HCT116 (cell line): ENCODE measurements around the gene NANOS2. TPM values are rescaled to one million over a fixed set of nuclear protein-coding genes. Genes with fewer than 3 reads are reported as not detected.

ENCODE experiments used
- ATAC-seq: fragments of 200-7000 bp; cut with Tn5 transposase; 2 replicates; pipeline ENCODE4 v1.9.1; 2020; ENCODE audit warnings: mild to moderate bottlenecking, moderate library complexity
- BruUV-seq: library from RNA; stranded (reverse); fragments of 400-500 nt; replicated peaks from 2 replicates; lab custom pipeline; 2021; lab: Mats Ljungman, UMichigan
- CTCF ChIA-PET: fragments of 300-600 bp; sonication (Branson Sonifier 250); formaldehyde crosslinking; loops from one replicate; lab custom pipeline; 2021; ENCODE audit warnings: antibody characterized with exemption; lab: Charles Lee
- POLR2A ChIA-PET: fragments of 300-600, 350-600 bp; sonication (Branson Sonifier 250); formaldehyde crosslinking; loops from one replicate; lab custom pipeline; 2021; ENCODE audit warnings: antibody characterized with exemption; lab: Charles Lee
- RAD21 ChIA-PET, 2 experiments: fragments of 300-600 bp; sonication (Branson Sonifier 250); formaldehyde crosslinking; loops; one replicate each; lab custom pipeline; 2023; ENCODE audit warnings: low total read pairs in 2 of 2; ENCODE audit not compliant: uncharacterized antibody in 2 of 2, unreplicated experiment in 2 of 2, low non-redundant PET in 1 of 2; lab: Charles Lee
- DNase-seq: peaks from one replicate; pipeline ENCODE4 v3.0.0-alpha.2; 2010; ENCODE audit warnings: low read depth, low spot score
- H2AFZ ChIP-seq: fragments of 200-600 bp; shearing (Covaris generic), sonication (generic); 2 replicates; pipeline ENCODE4 v1.6.1; 2017; ENCODE audit warnings: low read depth, mixed run types, mixed read lengths, antibody characterized with exemption, low read length; ENCODE audit not compliant: poor library complexity, severe bottlenecking
- H3K27ac ChIP-seq: 2 replicates; pipeline ENCODE4 v1.5.1; 2012; ENCODE audit warnings: low read depth, low read length
- H3K27me3 ChIP-seq: fragments of 200-600 bp; sonication (generic); 2 replicates; pipeline ENCODE4 v1.6.1; 2016; ENCODE audit warnings: mixed run types, low read length, mixed read lengths; ENCODE audit not compliant: insufficient read depth
- H3K36me3 ChIP-seq, 2 experiments: fragments of 200-500 bp in 1 of 2; fragments of 200-600 bp in 1 of 2; sonication (Bioruptor generic) in 1 of 2; sonication (generic) in 1 of 2; 2 replicates each; pipeline versions ENCODE4 v1.5.1 to v1.6.1; 2014 to 2016; ENCODE audit warnings: low read length in 2 of 2, inconsistent platforms in 1 of 2, mixed read lengths in 1 of 2, mixed run types in 1 of 2; ENCODE audit not compliant: insufficient read depth in 2 of 2, control insufficient read depth in 1 of 2
- H3K4me1 ChIP-seq, 2 experiments: fragments of 200-600 bp in 1 of 2; sonication (generic) in 1 of 2; 2 replicates each; pipeline versions ENCODE4 v1.5.1 to v1.6.1; 2012 to 2017; ENCODE audit warnings: low read length in 2 of 2, inconsistent platforms in 1 of 2, mild to moderate bottlenecking in 1 of 2, mixed read lengths in 1 of 2, mixed run types in 1 of 2, moderate library complexity in 1 of 2; ENCODE audit not compliant: insufficient read depth in 2 of 2, control insufficient read depth in 1 of 2
- H3K4me2 ChIP-seq: fragments of 200-600 bp; sonication (generic); 2 replicates; pipeline ENCODE4 v1.6.1; 2017; ENCODE audit warnings: mixed run types, low read length, mixed read lengths
- H3K4me3 ChIP-seq, 2 experiments: fragments of 200-600 bp in 1 of 2; sonication (generic) in 1 of 2; replicated peaks in 1 of 2; 2 replicates each; pipeline ENCODE4 v1.5.1; 2011 to 2016; ENCODE audit warnings: low read length in 2 of 2, control low read depth in 1 of 2, low read depth in 1 of 2, mild to moderate bottlenecking in 1 of 2, mixed read lengths in 1 of 2, mixed run types in 1 of 2
- H3K79me2 ChIP-seq: fragments of 200-600 bp; sonication (generic); 2 replicates; pipeline ENCODE4 v1.6.1; 2017; ENCODE audit warnings: mild to moderate bottlenecking, mixed run types, low read length, moderate library complexity, mixed read lengths; ENCODE audit not compliant: insufficient read depth
- H3K9ac ChIP-seq: fragments of 200-600 bp; sonication (generic); 2 replicates; pipeline ENCODE4 v1.6.1; 2016; ENCODE audit warnings: low read length, mixed read lengths
- H3K9me2 ChIP-seq: fragments of 200-600 bp; sonication (generic), shearing (Covaris generic); 2 replicates; pipeline ENCODE4 v1.6.1; 2017; ENCODE audit warnings: mixed run types, mild to moderate bottlenecking, moderate library complexity; ENCODE audit not compliant: insufficient read depth
- H3K9me3 ChIP-seq, 2 experiments: fragments of 200-500 bp in 1 of 2; fragments of 200-600 bp in 1 of 2; sonication (Bioruptor generic) in 1 of 2; sonication (generic) in 1 of 2; 2 replicates each; pipeline ENCODE4 v1.6.1; 2014 to 2017; ENCODE audit warnings: low read length in 2 of 2, mixed read lengths in 2 of 2, inconsistent platforms in 1 of 2, low read depth in 1 of 2, mild to moderate bottlenecking in 1 of 2, mixed run types in 1 of 2, moderate library complexity in 1 of 2; ENCODE audit not compliant: control insufficient read depth in 1 of 2, insufficient read depth in 1 of 2
- H4K20me1 ChIP-seq: fragments of 200-600 bp; sonication (generic), shearing (Covaris generic); 2 replicates; pipeline ENCODE4 v1.6.1; 2017; ENCODE audit warnings: mixed run types, mild to moderate bottlenecking, moderate library complexity; ENCODE audit not compliant: insufficient read depth
- EZH2 ChIP-seq: fragments of 200-600 bp; sonication (generic); IDR thresholded peaks from 2 replicates; pipeline ENCODE4 v1.6.1; 2017; ENCODE audit warnings: antibody characterized with exemption, mixed run types
- JUND ChIP-seq: IDR thresholded peaks from 2 replicates; pipeline ENCODE4 v1.6.1; 2012
- POLR2A ChIP-seq: IDR thresholded peaks from 2 replicates; pipeline ENCODE4 v1.7.0; 2011; ENCODE audit warnings: borderline replicate concordance; ENCODE audit not compliant: insufficient read depth, insufficient read length; ENCODE audit errors: extremely low read depth
- POLR2AphosphoS5 ChIP-seq: IDR thresholded peaks from 2 replicates; pipeline ENCODE4 v1.6.1; 2011; ENCODE audit warnings: mild to moderate bottlenecking, low read depth, low read length, moderate library complexity
- SP1 ChIP-seq: IDR thresholded peaks from 2 replicates; pipeline ENCODE4 v1.6.1; 2012; ENCODE audit warnings: low read depth
- ZNF274 ChIP-seq: fragments of 200-500 bp; sonication (Bioruptor generic); IDR thresholded peaks from 2 replicates; pipeline ENCODE4 v1.6.1; 2014; ENCODE audit warnings: mild to moderate bottlenecking, low read depth, low read length, inconsistent platforms
- intact Hi-C: fragments of 100-400 bp; cut with micrococcal nuclease; formaldehyde crosslinking; loops from 2 replicates; pipeline ENCODE4 v1.10.0; 2022
- total RNA-seq: library from RNA; stranded (reverse); gene quantifications from one replicate; pipeline ENCODE4 v1.2.1, GENCODE V29; 2021; ENCODE audit not compliant: unreplicated experiment
- TF ChIP-seq, protein P1 (sequence below): IDR thresholded peaks from 2 replicates; pipeline ENCODE4 v1.6.1; 2012; ENCODE audit warnings: low read depth
- TF ChIP-seq, protein P2 (sequence below), 3 experiments: fragments of 200-600 bp in 1 of 3; sonication (generic) in 1 of 3; IDR thresholded peaks in 2 of 3; conservative IDR thresholded peaks in 1 of 3; 2 replicates each; pipeline ENCODE4 v1.5.1; 2012 to 2017; ENCODE audit warnings: low read depth in 2 of 3, low read length in 2 of 3, antibody characterized with exemption in 1 of 3, borderline replicate concordance in 1 of 3, control low read depth in 1 of 3, mild to moderate bottlenecking in 1 of 3, mixed read lengths in 1 of 3, mixed run types in 1 of 3, moderate library complexity in 1 of 3; ENCODE audit not compliant: insufficient read depth in 1 of 3

Gene NANOS2
- total RNA-seq, 1 experiment from 2014 or later: not detected

- RAD21 ChIA-PET: interaction anchor here in 1 of 2 experiments (0.6 kb wide), 1 partner anchor 60 kb away, joined by 3 read pairs; no protein-coding TSS in a partner anchor
- peaks cover 9 to 21% of the 10 kb centered on the region in 2 experiments; a peak in 3 of 4 replicates for H3K4me1 ChIP-seq
- no peak overlapping the region for H3K27ac ChIP-seq
- no peak overlapping the region for H3K4me3 ChIP-seq
- ATAC-seq (no peak), DNase-seq (no peak)
- POLR2A ChIA-PET: no interaction called here
- H2AFZ ChIP-seq: no peak overlapping the region
- H3K9me2 ChIP-seq: no peaks in the 10 kb centered on the region
- no peaks in the 10 kb centered on the region for H3K9me3 ChIP-seq
- TF ChIP-seq, protein P1, sequence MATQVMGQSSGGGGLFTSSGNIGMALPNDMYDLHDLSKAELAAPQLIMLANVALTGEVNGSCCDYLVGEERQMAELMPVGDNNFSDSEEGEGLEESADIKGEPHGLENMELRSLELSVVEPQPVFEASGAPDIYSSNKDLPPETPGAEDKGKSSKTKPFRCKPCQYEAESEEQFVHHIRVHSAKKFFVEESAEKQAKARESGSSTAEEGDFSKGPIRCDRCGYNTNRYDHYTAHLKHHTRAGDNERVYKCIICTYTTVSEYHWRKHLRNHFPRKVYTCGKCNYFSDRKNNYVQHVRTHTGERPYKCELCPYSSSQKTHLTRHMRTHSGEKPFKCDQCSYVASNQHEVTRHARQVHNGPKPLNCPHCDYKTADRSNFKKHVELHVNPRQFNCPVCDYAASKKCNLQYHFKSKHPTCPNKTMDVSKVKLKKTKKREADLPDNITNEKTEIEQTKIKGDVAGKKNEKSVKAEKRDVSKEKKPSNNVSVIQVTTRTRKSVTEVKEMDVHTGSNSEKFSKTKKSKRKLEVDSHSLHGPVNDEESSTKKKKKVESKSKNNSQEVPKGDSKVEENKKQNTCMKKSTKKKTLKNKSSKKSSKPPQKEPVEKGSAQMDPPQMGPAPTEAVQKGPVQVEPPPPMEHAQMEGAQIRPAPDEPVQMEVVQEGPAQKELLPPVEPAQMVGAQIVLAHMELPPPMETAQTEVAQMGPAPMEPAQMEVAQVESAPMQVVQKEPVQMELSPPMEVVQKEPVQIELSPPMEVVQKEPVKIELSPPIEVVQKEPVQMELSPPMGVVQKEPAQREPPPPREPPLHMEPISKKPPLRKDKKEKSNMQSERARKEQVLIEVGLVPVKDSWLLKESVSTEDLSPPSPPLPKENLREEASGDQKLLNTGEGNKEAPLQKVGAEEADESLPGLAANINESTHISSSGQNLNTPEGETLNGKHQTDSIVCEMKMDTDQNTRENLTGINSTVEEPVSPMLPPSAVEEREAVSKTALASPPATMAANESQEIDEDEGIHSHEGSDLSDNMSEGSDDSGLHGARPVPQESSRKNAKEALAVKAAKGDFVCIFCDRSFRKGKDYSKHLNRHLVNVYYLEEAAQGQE: no peak
- TF ChIP-seq SP1 (no peak), POLR2A (no peak), EZH2 (no peak), JUND (no peak), POLR2AphosphoS5 (no peak), ZNF274 (no peak)
- TF ChIP-seq, protein P2, sequence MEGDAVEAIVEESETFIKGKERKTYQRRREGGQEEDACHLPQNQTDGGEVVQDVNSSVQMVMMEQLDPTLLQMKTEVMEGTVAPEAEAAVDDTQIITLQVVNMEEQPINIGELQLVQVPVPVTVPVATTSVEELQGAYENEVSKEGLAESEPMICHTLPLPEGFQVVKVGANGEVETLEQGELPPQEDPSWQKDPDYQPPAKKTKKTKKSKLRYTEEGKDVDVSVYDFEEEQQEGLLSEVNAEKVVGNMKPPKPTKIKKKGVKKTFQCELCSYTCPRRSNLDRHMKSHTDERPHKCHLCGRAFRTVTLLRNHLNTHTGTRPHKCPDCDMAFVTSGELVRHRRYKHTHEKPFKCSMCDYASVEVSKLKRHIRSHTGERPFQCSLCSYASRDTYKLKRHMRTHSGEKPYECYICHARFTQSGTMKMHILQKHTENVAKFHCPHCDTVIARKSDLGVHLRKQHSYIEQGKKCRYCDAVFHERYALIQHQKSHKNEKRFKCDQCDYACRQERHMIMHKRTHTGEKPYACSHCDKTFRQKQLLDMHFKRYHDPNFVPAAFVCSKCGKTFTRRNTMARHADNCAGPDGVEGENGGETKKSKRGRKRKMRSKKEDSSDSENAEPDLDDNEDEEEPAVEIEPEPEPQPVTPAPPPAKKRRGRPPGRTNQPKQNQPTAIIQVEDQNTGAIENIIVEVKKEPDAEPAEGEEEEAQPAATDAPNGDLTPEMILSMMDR (IDR thresholded peaks at IDR 0.05 in 2 of 3, conservative IDR thresholded peaks at IDR 0.05 in 1 of 3; ENCODE audit: borderline replicate concordance in 1 of 3, insufficient read depth in 1 of 3, low read depth in 2 of 3, low read length in 2 of 3): no peak
- no TSS peak for BruUV-seq
- no peaks in the 10 kb centered on the region for H3K27me3 ChIP-seq
- intact Hi-C loops: no loop called here
- H3K36me3 ChIP-seq: no peaks in the 10 kb centered on the region; a peak in 1 of 4 replicates
- H3K9ac ChIP-seq: no peak overlapping the region
- CTCF ChIA-PET: interaction anchor here (0.7 kb wide), 1 partner anchor 13 kb away, joined by 4 read pairs; no protein-coding TSS in a partner anchor
- H3K79me2 ChIP-seq: no peaks in the 10 kb centered on the region
- no peaks in the 10 kb centered on the region for H4K20me1 ChIP-seq
- no peak overlapping the region for H3K4me2 ChIP-seq
These were observed 38.0 kb downstream of the NANOS2 start for GRCh38 chr19:45876411-45877197.
